Esophagus squamous epithelium (tissue), 4 donors: ENCODE data around the gene KCNN3.

ENCODE experiments used
- CTCF ChIP-seq, 6 experiments: fragments of 450-650 bp in 4 of 6; fragments of 200-600 bp in 2 of 6; sonication (generic) in 2 of 6; IDR thresholded peaks; one replicate each; pipeline ENCODE4 v1.5.1; 2016 to 2019; ENCODE audit warnings: antibody characterized with exemption in 6 of 6, mild to moderate bottlenecking in 4 of 6, moderate library complexity in 4 of 6
- POLR2A ChIP-seq, 4 donors: fragments of 450-650 bp; IDR thresholded peaks; one replicate each; pipeline ENCODE4 v1.6.1; 2017; ENCODE audit warnings: antibody characterized with exemption in 4 of 4, mild to moderate bottlenecking in 4 of 4, moderate library complexity in 3 of 4

DNA sequence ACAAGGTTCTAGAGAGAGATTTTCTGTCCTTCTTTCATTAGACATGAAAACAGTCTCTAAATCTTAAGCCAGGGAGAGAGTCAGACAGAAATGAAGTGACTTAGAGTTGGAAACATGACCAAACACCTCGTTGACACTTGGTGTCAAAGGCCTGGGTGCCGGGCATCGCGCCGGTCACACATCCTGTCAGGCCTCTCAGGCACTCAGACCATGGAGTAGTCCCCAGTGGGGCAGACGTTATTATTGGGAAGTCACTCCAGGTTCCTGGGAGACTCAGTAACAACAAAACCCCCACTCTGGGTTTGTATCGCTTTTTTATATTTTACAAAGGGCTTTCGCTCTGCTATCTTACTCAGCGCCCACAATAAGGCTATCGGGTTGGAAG is 25.8 kb downstream of the KCNN3 start:
- no peak for TF ChIP-seq CTCF (IDR thresholded peaks at IDR 0.05)
- TF ChIP-seq POLR2A (IDR thresholded peaks at IDR 0.05), result no peak
